Coronary artery (tissue), 2 donors: ENCODE results near the gene PACSIN3.
A peak's percentile ranks its signal among the peaks of the same experiment; 100 is the strongest.

Source experiments
- DNase-seq: peaks from one replicate; pipeline ENCODE4 v3.0.0-alpha.2; 2017; ENCODE audit warnings: low spot score
- H3K27ac ChIP-seq, 2 donors: fragments of 200-600 bp; sonication (generic); one replicate each; pipeline ENCODE4 v1.5.1; 2016 to 2019
- H3K4me3 ChIP-seq: fragments of 200-600 bp; sonication (generic); 2 replicates; pipeline ENCODE4 v1.5.1; 2016; ENCODE audit warnings: mild to moderate bottlenecking, moderate library complexity
- TF ChIP-seq, protein P1 (sequence below): fragments of 200-600 bp; sonication (generic); IDR thresholded peaks from one replicate; pipeline ENCODE4 v1.5.1; 2019; ENCODE audit warnings: antibody characterized with exemption

PACSIN3 gene

GRCh38 chr11:47164321-47164720, 21.9 kb downstream of the PACSIN3 start:
- DNase-seq = no peak
- TF ChIP-seq, protein P1, sequence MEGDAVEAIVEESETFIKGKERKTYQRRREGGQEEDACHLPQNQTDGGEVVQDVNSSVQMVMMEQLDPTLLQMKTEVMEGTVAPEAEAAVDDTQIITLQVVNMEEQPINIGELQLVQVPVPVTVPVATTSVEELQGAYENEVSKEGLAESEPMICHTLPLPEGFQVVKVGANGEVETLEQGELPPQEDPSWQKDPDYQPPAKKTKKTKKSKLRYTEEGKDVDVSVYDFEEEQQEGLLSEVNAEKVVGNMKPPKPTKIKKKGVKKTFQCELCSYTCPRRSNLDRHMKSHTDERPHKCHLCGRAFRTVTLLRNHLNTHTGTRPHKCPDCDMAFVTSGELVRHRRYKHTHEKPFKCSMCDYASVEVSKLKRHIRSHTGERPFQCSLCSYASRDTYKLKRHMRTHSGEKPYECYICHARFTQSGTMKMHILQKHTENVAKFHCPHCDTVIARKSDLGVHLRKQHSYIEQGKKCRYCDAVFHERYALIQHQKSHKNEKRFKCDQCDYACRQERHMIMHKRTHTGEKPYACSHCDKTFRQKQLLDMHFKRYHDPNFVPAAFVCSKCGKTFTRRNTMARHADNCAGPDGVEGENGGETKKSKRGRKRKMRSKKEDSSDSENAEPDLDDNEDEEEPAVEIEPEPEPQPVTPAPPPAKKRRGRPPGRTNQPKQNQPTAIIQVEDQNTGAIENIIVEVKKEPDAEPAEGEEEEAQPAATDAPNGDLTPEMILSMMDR = no peak
- no peak overlapping the region for H3K4me3 ChIP-seq
- H3K27ac ChIP-seq = no peak overlapping the region

DNA sequence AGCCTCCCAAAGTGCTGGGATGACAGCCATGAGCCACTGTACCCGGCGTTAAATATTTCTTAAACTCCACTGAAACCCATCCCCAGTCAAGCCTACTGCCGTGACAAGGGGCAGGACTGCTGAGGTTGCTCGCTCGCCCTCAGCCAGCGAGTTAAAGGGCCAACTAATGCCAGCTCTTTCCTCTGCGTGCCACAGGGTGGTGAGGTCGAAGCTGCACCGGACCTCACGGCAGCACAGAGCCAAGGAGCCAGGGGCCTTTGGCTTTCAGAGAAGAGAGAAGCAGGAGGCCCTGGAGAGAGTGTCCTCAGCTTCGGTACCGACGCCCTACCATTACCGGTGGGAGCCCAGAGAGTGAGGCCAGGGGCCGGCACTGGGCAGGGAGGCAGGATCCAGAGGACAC, 22.3 kb downstream of the PACSIN3 start:
- H3K4me3 ChIP-seq = no peak overlapping the region
- no peak for DNase-seq
- no peak overlapping the region for H3K27ac ChIP-seq
- TF ChIP-seq, protein P1 = no peak

GRCh38 chr11:47163193-47163592, 23.0 kb downstream of the PACSIN3 start:
- Histone ChIP-seq H3K4me3 (no peak overlapping the region), H3K27ac (no peak overlapping the region)
- DNase-seq = no peak
- TF ChIP-seq, protein P1 = no peak

- DNase-seq = no peak
- Histone ChIP-seq H3K4me3 (no peak overlapping the region), H3K27ac (no peak overlapping the region)
- TF ChIP-seq, protein P1 = no peak
Measured at GRCh38 chr11:47162426-47162825, 23.8 kb downstream of the PACSIN3 start.

DNA sequence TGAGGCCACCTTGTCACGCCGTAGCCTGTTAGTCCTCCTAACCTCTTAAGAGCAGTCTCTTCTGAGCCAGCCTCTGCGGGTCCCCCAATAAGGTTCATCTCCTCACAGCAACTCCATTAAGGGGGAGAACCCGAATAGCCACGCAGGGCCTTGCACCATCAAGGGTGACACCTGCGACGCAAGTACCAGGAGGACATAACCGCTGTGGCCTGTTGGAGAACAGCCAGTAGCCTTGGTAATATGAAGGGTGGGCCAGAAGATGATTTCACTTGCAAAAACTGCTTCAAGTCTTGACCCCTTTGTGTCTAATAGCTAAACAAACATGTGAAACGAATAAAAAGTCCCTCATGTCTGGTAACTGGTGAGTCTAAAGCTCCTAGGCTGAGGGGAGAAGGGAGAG, 24.3 kb downstream of the PACSIN3 start:
- Histone ChIP-seq H3K4me3 (no peak overlapping the region), H3K27ac (no peak overlapping the region)
- no peak for DNase-seq
- TF ChIP-seq, protein P1 = no peak

DNA sequence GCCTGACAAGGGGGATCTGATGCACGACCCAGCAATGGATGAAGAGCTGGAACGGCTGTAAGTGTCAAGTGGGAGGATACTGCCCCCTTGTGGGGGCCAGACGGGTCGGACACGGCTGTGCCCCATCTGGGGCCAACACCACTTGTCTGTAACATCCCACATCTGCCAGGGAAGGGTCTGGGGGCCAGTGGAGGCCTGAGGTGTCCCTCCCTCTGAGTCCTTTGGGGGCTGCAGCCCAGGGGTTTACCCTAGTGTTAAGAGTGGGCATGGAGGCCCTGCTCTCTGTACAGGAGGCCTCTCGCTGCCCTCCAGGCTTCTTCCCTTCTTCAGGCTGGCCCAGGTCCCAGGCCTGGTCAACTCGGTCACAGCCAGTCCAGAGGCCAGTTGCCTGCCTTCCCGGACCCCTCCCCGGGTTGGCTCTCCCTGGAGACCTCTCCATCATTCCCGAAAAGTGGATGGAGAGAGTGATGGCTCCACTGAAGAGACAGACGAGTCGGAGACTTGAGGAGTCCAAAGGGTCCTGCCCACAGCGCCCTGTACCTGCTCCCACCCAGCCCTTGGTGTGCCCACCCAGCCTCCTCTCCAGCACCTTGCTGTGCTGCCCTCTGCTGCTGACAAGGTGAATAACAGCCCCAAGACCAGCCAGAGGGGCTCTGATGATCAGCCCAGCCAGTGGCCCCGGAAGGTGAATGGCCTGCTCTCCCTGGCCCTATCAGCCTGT, 24.9 kb downstream of the PACSIN3 start:
- TF ChIP-seq, protein P1 = peak; percentile 56

GRCh38 chr11:47160753-47161133, 25.5 kb downstream of the PACSIN3 start:
- Histone ChIP-seq H3K27ac (no peak overlapping the region), H3K4me3 (no peak overlapping the region)
- TF ChIP-seq, protein P1 = no peak
- no peak for DNase-seq

More for the DNA sequence above, 24.9 kb downstream of the PACSIN3 start:
- Histone ChIP-seq H3K27ac (no peak overlapping the region), H3K4me3 (no peak overlapping the region)
- DNase-seq = no peak
